K562 (cell line): ENCODE results near the gene ZNF215. TPM values are rescaled to one million over a fixed set of nuclear protein-coding genes. Genes with fewer than 3 reads are reported as not detected.

Experiments
- HDAC3 ChIP-seq: fragments of 450-650 bp; IDR thresholded peaks from 2 replicates; pipeline ENCODE4 v1.6.1; 2018; ENCODE audit warnings: borderline replicate concordance, mild to moderate bottlenecking, moderate library complexity; ENCODE audit not compliant: partially characterized antibody
- ZNF668 ChIP-seq: fragments of 250-450 bp; sonication (Bioruptor Pico); IDR thresholded peaks from 2 replicates; pipeline ENCODE4 v1.8.0; 2022; ENCODE audit warnings: mild to moderate bottlenecking, inconsistent platforms
- polyA plus RNA-seq, 8 experiments: library from polyadenylated mRNA; depleted of rRNA in 4 of 8; stranded (reverse) in 5 of 8; unstranded in 3 of 8; fragments of >200 nt; fragmentation: Nextera tagmentation in 2 of 8; fragmentation: Illumina TruSeq in 1 of 8; extraction: Ambion mirVana in 2 of 8; extraction: Trizol in 1 of 8; gene quantifications; 2 replicates each; pipeline versions ENCODE4 v1.2.1 to v1.2.3, GENCODE V29; 2011 to 2014; ENCODE audit warnings: inconsistent platforms in 1 of 8, missing spikeins in 1 of 8
- total RNA-seq, 7 experiments: library from RNA; depleted of rRNA in 6 of 7; stranded (reverse); fragments of >200 nt in 6 of 7; fragmentation: Illumina TruSeq in 2 of 7; extraction: Trizol in 2 of 7; gene quantifications; 2 replicates each; pipeline versions ENCODE4 v1.2.1 to v1.2.3, GENCODE V29; 2011 to 2021; ENCODE audit warnings: low replicate concordance in 1 of 7
- TF ChIP-seq, protein P1 (sequence below): fragments of 450-650 bp; IDR thresholded peaks from 2 replicates; pipeline ENCODE4 v1.6.1; 2016; ENCODE audit warnings: mild to moderate bottlenecking, moderate library complexity
- TF ChIP-seq, protein P2 (sequence below): fragments of 250-450 bp; sonication (Bioruptor Pico); IDR thresholded peaks from 2 replicates; pipeline ENCODE4 v1.4.0; 2020; ENCODE audit warnings: mild to moderate bottlenecking, moderate library complexity
- TF ChIP-seq, protein P3 (sequence below): fragments of 450-650 bp; IDR thresholded peaks from 2 replicates; pipeline ENCODE4 v1.6.1; 2016; ENCODE audit warnings: borderline replicate concordance
- TF ChIP-seq, protein P4 (sequence below): fragments of 150-350 bp; IDR thresholded peaks from 2 replicates; pipeline ENCODE4 v1.6.1; 2014; ENCODE audit warnings: low read depth, mild to moderate bottlenecking, low read length, borderline replicate concordance

Gene ZNF215
- total and polyA plus RNA-seq, 9 of the 15 experiments (the other 6 are each of a cell fraction or from before 2014, with no cell fraction given): 11.2 to 19.1 (median 14.2) TPM

DNA sequence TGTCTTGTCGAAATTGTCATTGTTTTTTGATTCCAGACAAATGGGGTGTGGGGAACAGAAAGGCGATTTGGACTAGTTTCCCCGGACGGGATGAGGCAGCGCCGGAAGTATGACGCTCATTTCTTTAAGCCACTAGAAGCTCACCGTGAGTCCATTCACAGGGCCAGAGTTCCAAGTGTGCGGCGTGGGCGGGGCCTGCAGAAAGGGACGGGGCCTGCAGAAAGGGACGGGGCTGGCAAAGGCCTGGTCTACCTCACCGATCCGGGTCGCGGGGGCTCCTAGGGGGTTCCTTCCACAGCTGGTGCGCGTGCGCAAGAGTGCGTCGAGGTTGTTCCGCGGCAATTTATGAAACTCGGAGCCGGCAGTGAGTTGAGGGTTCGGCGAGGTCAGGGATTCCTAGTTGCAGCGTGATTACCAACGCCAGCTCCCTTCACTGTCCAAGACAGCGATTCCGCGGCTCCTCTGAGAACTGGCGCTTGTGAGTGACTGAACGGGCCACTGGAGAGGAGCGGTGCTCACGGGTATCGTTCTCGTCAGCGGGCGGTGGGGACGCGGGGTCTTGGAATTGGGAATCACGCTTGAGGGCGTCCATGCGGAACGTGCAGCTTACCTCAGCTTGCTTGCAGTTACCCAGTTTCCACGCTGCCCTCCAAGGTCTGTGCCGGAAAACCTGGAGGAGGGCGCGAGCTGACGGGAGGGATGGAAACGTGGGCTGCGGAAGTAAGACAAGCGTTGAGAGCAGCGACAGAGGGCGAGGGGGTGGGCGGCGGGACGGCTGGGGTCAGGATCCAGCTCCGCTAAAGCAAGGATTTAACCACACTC is at the start of gene ZNF215 (continued):
- TF ChIP-seq, protein P1, sequence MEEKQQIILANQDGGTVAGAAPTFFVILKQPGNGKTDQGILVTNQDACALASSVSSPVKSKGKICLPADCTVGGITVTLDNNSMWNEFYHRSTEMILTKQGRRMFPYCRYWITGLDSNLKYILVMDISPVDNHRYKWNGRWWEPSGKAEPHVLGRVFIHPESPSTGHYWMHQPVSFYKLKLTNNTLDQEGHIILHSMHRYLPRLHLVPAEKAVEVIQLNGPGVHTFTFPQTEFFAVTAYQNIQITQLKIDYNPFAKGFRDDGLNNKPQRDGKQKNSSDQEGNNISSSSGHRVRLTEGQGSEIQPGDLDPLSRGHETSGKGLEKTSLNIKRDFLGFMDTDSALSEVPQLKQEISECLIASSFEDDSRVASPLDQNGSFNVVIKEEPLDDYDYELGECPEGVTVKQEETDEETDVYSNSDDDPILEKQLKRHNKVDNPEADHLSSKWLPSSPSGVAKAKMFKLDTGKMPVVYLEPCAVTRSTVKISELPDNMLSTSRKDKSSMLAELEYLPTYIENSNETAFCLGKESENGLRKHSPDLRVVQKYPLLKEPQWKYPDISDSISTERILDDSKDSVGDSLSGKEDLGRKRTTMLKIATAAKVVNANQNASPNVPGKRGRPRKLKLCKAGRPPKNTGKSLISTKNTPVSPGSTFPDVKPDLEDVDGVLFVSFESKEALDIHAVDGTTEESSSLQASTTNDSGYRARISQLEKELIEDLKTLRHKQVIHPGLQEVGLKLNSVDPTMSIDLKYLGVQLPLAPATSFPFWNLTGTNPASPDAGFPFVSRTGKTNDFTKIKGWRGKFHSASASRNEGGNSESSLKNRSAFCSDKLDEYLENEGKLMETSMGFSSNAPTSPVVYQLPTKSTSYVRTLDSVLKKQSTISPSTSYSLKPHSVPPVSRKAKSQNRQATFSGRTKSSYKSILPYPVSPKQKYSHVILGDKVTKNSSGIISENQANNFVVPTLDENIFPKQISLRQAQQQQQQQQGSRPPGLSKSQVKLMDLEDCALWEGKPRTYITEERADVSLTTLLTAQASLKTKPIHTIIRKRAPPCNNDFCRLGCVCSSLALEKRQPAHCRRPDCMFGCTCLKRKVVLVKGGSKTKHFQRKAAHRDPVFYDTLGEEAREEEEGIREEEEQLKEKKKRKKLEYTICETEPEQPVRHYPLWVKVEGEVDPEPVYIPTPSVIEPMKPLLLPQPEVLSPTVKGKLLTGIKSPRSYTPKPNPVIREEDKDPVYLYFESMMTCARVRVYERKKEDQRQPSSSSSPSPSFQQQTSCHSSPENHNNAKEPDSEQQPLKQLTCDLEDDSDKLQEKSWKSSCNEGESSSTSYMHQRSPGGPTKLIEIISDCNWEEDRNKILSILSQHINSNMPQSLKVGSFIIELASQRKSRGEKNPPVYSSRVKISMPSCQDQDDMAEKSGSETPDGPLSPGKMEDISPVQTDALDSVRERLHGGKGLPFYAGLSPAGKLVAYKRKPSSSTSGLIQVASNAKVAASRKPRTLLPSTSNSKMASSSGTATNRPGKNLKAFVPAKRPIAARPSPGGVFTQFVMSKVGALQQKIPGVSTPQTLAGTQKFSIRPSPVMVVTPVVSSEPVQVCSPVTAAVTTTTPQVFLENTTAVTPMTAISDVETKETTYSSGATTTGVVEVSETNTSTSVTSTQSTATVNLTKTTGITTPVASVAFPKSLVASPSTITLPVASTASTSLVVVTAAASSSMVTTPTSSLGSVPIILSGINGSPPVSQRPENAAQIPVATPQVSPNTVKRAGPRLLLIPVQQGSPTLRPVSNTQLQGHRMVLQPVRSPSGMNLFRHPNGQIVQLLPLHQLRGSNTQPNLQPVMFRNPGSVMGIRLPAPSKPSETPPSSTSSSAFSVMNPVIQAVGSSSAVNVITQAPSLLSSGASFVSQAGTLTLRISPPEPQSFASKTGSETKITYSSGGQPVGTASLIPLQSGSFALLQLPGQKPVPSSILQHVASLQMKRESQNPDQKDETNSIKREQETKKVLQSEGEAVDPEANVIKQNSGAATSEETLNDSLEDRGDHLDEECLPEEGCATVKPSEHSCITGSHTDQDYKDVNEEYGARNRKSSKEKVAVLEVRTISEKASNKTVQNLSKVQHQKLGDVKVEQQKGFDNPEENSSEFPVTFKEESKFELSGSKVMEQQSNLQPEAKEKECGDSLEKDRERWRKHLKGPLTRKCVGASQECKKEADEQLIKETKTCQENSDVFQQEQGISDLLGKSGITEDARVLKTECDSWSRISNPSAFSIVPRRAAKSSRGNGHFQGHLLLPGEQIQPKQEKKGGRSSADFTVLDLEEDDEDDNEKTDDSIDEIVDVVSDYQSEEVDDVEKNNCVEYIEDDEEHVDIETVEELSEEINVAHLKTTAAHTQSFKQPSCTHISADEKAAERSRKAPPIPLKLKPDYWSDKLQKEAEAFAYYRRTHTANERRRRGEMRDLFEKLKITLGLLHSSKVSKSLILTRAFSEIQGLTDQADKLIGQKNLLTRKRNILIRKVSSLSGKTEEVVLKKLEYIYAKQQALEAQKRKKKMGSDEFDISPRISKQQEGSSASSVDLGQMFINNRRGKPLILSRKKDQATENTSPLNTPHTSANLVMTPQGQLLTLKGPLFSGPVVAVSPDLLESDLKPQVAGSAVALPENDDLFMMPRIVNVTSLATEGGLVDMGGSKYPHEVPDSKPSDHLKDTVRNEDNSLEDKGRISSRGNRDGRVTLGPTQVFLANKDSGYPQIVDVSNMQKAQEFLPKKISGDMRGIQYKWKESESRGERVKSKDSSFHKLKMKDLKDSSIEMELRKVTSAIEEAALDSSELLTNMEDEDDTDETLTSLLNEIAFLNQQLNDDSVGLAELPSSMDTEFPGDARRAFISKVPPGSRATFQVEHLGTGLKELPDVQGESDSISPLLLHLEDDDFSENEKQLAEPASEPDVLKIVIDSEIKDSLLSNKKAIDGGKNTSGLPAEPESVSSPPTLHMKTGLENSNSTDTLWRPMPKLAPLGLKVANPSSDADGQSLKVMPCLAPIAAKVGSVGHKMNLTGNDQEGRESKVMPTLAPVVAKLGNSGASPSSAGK: peak; percentile 66; the same call in 1 of the 2 replicates
- no peak for TF ChIP-seq ZNF668 (CRISPR knock-in tag)
- TF ChIP-seq, protein P2, sequence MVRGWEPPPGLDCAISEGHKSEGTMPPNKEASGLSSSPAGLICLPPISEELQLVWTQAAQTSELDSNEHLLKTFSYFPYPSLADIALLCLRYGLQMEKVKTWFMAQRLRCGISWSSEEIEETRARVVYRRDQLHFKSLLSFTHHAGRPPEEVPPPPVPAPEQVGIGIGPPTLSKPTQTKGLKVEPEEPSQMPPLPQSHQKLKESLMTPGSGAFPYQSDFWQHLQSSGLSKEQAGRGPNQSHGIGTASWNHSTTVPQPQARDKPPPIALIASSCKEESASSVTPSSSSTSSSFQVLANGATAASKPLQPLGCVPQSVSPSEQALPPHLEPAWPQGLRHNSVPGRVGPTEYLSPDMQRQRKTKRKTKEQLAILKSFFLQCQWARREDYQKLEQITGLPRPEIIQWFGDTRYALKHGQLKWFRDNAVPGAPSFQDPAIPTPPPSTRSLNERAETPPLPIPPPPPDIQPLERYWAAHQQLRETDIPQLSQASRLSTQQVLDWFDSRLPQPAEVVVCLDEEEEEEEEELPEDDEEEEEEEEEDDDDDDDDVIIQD: no peak
- TF ChIP-seq, protein P3, sequence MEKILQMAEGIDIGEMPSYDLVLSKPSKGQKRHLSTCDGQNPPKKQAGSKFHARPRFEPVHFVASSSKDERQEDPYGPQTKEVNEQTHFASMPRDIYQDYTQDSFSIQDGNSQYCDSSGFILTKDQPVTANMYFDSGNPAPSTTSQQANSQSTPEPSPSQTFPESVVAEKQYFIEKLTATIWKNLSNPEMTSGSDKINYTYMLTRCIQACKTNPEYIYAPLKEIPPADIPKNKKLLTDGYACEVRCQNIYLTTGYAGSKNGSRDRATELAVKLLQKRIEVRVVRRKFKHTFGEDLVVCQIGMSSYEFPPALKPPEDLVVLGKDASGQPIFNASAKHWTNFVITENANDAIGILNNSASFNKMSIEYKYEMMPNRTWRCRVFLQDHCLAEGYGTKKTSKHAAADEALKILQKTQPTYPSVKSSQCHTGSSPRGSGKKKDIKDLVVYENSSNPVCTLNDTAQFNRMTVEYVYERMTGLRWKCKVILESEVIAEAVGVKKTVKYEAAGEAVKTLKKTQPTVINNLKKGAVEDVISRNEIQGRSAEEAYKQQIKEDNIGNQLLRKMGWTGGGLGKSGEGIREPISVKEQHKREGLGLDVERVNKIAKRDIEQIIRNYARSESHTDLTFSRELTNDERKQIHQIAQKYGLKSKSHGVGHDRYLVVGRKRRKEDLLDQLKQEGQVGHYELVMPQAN: peak; percentile 69; the same call in 1 of the 2 replicates
- TF ChIP-seq, protein P4, sequence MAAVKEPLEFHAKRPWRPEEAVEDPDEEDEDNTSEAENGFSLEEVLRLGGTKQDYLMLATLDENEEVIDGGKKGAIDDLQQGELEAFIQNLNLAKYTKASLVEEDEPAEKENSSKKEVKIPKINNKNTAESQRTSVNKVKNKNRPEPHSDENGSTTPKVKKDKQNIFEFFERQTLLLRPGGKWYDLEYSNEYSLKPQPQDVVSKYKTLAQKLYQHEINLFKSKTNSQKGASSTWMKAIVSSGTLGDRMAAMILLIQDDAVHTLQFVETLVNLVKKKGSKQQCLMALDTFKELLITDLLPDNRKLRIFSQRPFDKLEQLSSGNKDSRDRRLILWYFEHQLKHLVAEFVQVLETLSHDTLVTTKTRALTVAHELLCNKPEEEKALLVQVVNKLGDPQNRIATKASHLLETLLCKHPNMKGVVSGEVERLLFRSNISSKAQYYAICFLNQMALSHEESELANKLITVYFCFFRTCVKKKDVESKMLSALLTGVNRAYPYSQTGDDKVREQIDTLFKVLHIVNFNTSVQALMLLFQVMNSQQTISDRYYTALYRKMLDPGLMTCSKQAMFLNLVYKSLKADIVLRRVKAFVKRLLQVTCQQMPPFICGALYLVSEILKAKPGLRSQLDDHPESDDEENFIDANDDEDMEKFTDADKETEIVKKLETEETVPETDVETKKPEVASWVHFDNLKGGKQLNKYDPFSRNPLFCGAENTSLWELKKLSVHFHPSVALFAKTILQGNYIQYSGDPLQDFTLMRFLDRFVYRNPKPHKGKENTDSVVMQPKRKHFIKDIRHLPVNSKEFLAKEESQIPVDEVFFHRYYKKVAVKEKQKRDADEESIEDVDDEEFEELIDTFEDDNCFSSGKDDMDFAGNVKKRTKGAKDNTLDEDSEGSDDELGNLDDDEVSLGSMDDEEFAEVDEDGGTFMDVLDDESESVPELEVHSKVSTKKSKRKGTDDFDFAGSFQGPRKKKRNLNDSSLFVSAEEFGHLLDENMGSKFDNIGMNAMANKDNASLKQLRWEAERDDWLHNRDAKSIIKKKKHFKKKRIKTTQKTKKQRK: no peak
- no peak for TF ChIP-seq HDAC3
